Measurements from ENCODE around the gene SLC29A1.

The SLC29A1 gene

DNA sequence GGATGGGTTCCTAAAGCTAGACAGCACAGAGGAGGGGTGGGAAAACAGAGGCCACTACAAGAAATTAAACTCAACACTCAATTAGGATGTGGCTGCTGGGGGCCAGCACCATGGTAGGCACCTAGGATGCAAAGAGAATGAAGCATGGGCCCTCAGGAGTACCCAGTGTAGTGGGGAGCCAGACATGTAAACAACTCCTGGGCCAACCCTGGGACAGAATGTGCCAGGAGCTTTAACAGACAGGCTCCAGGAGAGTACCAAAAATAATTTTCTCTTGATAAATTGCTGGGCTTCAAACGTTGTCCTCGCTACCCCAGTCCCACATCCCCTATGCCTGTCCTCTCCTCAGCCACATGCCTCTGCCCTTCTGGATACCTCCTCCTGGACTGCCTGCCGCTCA, 48.5 kb downstream of the SLC29A1 start:
- DNase-seq (ENCODE audit: low spot score in 2 of 2), result no peak
- peaks cover 7% of the 10 kb centered on the region for H3K27me3 ChIP-seq (ENCODE audit: low read depth)
- H3K4me3 ChIP-seq, result no peak overlapping the region
- in situ Hi-C loops (cut with MboI; ENCODE audit: low sequenced_read_pairs), result no loop called here
- no peaks in the 10 kb centered on the region for H3K9me3 ChIP-seq
- no peaks in the 10 kb centered on the region for H3K4me1 ChIP-seq
- H3K36me3 ChIP-seq (replicated peaks), result no peaks in the 10 kb centered on the region

DNA sequence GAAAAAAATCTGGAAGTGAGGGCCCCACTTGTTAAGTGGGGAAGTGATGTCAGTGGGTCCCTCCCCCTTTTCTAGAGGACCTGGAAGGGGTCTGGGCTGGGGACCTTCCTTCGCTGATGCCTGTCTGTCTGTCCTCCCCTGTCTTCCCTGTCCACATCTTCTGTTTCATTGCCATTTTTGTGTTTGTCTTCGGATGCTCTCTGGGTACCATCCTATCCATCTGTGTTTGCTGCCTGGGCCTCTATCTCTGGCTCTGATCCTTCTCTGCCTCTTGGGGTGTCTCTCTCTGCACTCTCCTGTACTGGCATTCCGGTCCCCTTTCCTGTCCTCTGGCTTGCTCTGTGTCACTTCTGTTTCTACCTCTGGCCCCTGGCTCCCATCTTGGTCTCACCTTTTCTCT, 49.1 kb downstream of the SLC29A1 start:
- H3K36me3 ChIP-seq (replicated peaks), result no peaks in the 10 kb centered on the region
- DNase-seq (ENCODE audit: low spot score in 2 of 2), result no peak
- in situ Hi-C loops (cut with MboI; ENCODE audit: low sequenced_read_pairs), result no loop called here
- no peaks in the 10 kb centered on the region for H3K4me1 ChIP-seq
- no peaks in the 10 kb centered on the region for H3K9me3 ChIP-seq
- no peak overlapping the region for H3K4me3 ChIP-seq
- peaks cover 11% of the 10 kb centered on the region for H3K27me3 ChIP-seq (ENCODE audit: low read depth)

DNA sequence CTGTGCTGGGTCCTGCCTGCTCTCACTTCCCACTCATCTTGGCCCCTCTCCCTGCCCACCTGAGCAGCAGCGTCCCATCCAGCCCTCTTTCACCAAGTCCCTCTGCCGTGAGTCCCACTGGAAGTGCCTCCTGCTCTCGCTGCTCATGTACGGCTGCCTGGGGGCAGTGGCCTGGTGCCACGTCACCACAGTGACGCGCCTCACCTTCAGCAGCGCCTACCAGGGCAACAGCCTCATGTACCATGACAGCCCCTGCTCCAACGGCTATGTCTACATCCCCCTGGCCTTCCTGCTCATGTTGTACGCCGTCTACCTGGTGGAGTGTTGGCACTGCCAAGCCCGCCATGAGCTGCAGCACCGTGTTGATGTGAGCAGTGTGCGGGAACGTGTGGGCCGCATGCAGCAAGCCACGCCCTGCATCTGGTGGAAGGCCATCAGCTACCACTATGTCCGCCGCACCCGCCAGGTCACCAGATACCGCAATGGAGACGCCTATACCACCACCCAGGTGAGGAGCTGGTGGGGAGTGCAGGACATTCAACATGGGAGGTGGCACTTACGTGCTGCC, 49.7 kb downstream of the SLC29A1 start:
- no peak overlapping the region for H3K4me3 ChIP-seq
- H3K9me3 ChIP-seq, result no peaks in the 10 kb centered on the region
- in situ Hi-C loops (cut with MboI; ENCODE audit: low sequenced_read_pairs), result no loop called here
- H3K4me1 ChIP-seq, result no peaks in the 10 kb centered on the region
- H3K36me3 ChIP-seq (replicated peaks), result no peaks in the 10 kb centered on the region
- peaks cover 13% of the 10 kb centered on the region for H3K27me3 ChIP-seq (ENCODE audit: low read depth)
- no peak for DNase-seq (ENCODE audit: low spot score in 2 of 2)

DNA sequence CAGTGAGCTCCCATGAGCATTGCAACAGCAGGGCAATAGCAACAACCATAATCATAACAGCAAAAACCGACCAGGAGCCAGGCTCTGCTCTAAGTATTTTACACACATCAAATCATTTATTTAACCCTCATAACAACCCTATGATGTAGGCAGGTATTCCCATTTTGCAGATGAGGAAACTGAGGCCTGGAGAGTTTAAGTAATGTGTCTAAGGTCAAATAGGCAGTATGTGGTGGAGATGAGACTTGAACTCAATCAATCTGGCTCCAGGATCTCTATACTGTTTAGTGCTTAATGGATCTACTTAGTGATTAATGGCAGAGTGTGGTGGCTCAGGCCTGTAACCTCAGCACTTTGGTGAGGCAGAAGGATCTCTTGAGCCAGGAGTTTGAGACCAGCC, 50.2 kb downstream of the SLC29A1 start:
- in situ Hi-C loops (cut with MboI; ENCODE audit: low sequenced_read_pairs), result no loop called here
- no peak for DNase-seq (ENCODE audit: low spot score in 2 of 2)

DNA sequence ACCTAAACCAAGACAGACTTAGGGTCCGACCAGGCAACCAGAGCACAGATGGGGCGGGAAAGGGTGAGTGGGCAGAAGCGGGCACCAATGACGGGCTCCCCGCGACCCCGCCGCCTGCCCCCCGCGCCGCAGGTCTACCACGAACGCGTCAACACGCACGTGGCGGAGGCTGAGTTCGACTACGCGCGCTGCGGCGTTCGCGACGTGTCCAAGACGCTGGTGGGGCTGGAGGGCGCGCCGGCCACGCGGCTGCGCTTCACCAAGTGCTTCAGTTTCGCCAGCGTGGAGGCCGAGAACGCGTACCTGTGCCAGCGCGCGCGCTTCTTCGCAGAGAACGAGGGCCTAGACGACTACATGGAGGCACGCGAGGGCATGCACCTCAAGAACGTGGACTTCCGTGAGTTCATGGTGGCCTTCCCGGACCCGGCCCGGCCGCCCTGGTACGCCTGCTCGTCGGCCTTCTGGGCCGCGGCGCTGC, 51.9 kb downstream of the SLC29A1 start:
- Histone ChIP-seq H3K27me3 (ENCODE audit: low read depth) (peaks cover 6% of the 10 kb centered on the region; the same call in 1 of the 2 replicates), H3K4me1 (no peaks in the 10 kb centered on the region), H3K36me3 (replicated peaks) (no peaks in the 10 kb centered on the region), H3K9me3 (no peaks in the 10 kb centered on the region), H3K4me3 (no peak overlapping the region)
- DNase-seq (ENCODE audit: low spot score in 2 of 2), result no peak
- in situ Hi-C loops (cut with MboI; ENCODE audit: low sequenced_read_pairs), result no loop called here

More for the DNA sequence above, 50.2 kb downstream of the SLC29A1 start:
- no peaks in the 10 kb centered on the region for H3K9me3 ChIP-seq
- H3K4me3 ChIP-seq, result no peak overlapping the region
- H3K27me3 ChIP-seq (ENCODE audit: low read depth), result peaks cover 13% of the 10 kb centered on the region
- H3K4me1 ChIP-seq, result no peaks in the 10 kb centered on the region
- no peaks in the 10 kb centered on the region for H3K36me3 ChIP-seq (replicated peaks)

DNA sequence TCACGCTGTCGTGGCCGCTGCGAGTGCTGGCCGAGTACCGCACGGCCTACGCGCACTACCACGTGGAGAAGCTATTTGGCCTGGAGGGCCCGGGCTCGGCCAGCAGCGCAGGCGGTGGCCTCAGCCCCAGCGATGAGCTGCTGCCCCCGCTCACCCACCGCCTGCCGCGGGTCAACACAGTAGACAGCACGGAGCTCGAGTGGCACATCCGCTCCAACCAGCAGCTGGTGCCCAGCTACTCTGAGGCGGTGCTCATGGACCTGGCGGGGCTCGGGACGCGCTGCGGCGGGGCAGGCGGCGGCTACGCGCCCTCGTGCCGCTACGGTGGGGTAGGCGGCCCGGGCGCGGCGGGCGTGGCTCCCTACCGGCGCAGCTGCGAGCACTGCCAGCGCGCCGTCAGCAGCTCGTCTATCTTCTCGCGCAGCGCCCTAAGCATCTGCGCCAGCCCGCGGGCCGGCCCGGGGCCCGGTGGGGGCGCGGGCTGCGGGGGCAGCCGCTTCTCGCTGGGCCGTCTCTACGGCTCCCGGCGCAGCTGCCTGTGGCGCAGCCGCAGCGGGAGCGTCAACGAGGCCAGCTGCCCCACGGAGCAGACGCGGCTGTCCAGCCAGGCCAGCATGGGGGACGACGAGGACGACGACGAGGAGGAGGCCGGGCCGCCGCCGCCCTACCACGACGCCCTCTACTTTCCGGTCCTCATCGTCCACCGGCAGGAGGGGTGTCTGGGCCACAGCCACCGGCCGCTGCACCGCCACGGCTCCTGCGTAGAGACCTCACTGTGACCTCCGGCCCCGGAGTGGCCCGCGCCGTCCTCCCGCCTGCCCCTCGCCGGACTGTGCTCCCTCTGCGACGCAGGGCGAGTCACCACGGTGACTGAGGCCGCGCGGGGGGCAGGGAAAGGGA, 52.6 kb downstream of the SLC29A1 start:
- Histone ChIP-seq H3K36me3 (replicated peaks) (no peaks in the 10 kb centered on the region), H3K4me3 (no peak overlapping the region), H3K4me1 (no peaks in the 10 kb centered on the region), H3K27me3 (ENCODE audit: low read depth) (peaks cover 6% of the 10 kb centered on the region; the same call in 1 of the 2 replicates), H3K9me3 (no peaks in the 10 kb centered on the region)
- no peak for DNase-seq (ENCODE audit: low spot score in 2 of 2)
- in situ Hi-C loops (cut with MboI; ENCODE audit: low sequenced_read_pairs), result no loop called here

DNA sequence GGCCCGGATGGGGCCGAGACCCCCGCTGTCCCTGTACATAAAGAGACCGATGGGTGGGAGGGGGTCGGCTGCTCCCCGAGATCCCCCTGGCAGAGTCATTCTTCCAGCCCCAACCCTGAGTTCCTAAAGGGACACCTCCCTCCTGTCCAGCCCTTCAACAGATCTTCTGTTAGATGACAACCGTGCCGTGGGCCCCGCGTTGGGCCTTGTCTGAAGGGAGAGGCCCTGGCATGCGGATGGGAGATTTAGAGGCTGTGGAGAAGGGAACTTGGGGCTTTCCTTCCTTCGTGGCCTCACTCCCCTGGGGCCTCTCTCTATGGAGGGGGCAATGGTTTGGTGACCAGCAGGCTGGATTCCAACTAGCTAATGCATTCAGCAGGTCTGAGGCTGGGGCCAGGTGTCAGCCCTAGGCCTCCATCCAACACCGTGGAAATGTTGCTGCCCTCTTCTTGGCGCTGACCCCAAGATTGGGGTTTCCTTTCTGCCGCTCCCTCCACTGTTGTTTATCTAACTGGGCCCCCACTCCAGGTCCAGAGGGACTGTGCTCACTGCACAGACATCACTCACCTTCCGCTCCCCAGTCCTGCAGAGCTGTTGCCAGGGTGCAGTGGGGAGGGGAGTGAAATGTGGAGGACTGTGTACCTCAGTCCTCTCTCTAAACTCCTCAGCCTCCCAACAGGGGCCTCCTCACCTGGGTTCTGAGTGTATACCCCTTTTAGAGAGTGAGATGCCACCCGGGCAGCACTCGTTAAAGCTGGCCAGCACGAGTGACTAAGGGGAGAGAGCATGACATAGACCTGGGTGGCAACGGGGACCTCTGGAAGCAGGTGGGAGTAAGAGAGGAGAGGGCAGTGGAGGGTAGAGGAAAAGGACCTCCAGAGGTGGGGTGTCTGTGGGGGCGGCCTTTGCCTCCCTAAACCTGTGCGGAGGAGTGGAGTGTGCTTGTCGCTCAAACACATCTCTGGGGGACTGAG, 53.6 kb downstream of the SLC29A1 start:
- Histone ChIP-seq H3K4me1 (no peaks in the 10 kb centered on the region), H3K4me3 (no peak overlapping the region), H3K27me3 (ENCODE audit: low read depth) (peaks cover 6% of the 10 kb centered on the region; the same call in 1 of the 2 replicates), H3K36me3 (replicated peaks) (no peaks in the 10 kb centered on the region), H3K9me3 (no peaks in the 10 kb centered on the region)
- no peak for DNase-seq (ENCODE audit: low spot score in 2 of 2)
- in situ Hi-C loops (cut with MboI; ENCODE audit: low sequenced_read_pairs), result no loop called here

DNA sequence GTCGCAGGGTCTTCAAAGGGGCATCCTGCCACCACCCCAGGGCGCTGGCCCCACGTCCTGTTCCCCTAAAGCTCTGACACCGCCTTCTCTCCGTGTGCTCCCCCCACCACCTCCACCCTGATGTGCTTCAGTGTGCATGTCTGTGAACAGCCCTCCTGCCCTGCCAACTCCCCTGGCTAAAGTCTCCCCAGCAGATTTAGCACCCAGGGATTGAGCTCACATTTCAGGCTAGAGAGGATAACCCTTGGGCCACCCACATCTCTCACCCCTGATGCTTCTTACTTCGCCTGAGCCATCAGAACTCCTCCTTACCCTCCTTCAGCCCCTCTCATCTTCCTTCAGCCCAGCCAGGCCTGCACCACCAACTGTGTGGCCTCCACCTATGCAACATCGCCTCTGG, 54.4 kb downstream of the SLC29A1 start:
- H3K4me1 ChIP-seq, result no peaks in the 10 kb centered on the region
- in situ Hi-C loops (cut with MboI; ENCODE audit: low sequenced_read_pairs), result no loop called here
- H3K9me3 ChIP-seq, result no peaks in the 10 kb centered on the region
- no peak overlapping the region for H3K4me3 ChIP-seq
- no peaks in the 10 kb centered on the region for H3K36me3 ChIP-seq (replicated peaks)
- peaks cover 6% of the 10 kb centered on the region for H3K27me3 ChIP-seq (ENCODE audit: low read depth)
- no peak for DNase-seq (ENCODE audit: low spot score in 2 of 2)

DNA sequence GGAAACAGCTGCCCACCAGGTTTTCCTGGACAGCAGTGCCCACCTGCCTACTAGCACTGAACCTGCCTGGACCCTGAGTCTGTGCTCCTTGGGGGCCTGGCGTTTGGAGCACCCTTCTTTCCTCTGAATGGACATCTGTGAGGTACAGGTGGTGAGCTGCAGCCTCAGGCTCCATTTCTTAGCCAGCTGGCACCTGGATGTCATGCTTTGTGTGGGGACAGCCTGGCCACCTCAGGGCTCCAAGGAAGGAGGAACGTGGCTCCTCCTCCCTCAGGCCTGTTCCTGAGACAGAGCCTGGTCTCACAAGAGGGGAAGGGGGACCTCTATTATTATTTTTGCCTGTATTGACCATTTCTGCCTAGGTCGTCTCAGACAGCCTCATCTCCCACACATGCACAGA, 54.9 kb downstream of the SLC29A1 start:
- Histone ChIP-seq H3K4me1 (no peaks in the 10 kb centered on the region), H3K27me3 (ENCODE audit: low read depth) (peaks cover 9% of the 10 kb centered on the region)

DNA sequence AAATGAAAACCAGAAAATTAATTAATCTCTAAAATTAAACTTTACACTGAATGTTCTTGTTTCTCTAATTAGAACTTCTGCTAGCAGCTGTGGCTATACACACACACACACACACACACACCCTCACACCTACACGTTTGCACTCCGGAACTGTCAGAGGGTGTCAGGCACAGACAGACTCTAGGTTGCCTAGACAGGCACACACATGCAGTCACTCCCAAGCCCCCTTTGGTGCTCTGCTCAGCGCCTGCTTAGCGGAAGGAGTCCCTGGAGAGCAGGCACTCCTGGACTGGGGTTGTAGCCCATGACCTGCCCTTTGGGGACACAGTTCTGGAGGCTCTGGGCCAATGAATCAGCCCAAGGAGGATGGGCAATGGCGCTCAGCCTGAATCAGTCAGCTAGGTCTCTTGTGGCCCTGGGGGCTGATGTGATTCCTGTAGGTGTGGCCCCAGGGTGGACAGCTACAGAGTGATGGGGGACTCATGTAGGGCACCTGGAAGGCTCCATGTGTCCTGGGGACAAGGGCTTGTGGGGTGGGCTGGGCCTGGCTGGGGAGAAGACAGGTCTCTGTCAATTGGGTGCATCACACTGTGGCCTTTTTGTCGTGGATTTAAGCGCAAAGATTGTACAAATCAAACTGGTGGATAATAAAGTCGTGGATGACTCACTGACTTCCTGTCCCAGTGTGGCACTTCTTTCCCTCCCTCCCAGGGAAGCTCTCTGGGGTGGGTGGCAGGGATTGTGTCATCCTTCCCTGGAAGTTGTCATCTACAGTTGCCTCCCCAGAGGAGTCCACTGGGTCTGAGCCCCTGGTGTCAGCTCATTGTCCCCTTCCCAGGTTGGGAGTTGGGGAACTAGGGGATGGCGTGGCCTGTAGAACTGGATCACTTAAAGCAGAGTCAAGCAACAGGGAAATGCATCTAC, 55.6 kb downstream of the SLC29A1 start:
- DNase-seq (ENCODE audit: low spot score in 2 of 2), result no peak
- in situ Hi-C loops (cut with MboI; ENCODE audit: low sequenced_read_pairs), result no loop called here

More for the DNA sequence above, 54.9 kb downstream of the SLC29A1 start:
- in situ Hi-C loops (cut with MboI; ENCODE audit: low sequenced_read_pairs), result no loop called here
- H3K36me3 ChIP-seq (replicated peaks), result no peaks in the 10 kb centered on the region
- no peak for DNase-seq (ENCODE audit: low spot score in 2 of 2)
- H3K9me3 ChIP-seq, result no peaks in the 10 kb centered on the region
- H3K4me3 ChIP-seq, result no peak overlapping the region

More for the DNA sequence above, 55.6 kb downstream of the SLC29A1 start:
- Histone ChIP-seq H3K4me3 (no peak overlapping the region), H3K9me3 (no peaks in the 10 kb centered on the region), H3K36me3 (replicated peaks) (no peaks in the 10 kb centered on the region), H3K27me3 (ENCODE audit: low read depth) (peaks cover 17% of the 10 kb centered on the region), H3K4me1 (no peaks in the 10 kb centered on the region)
